Activated CD4-positive, alpha-beta T cell treated with anti-CD3 and anti-CD28 coated beads, Interleukin-2, amount 50 U/mL, for 48 hours (primary cell): ENCODE results near the gene SORBS1.

ENCODE experiments used
- DNase-seq, 2 experiments: peaks; one replicate each; pipeline ENCODE4 v3.0.0-alpha.2; 2020

Gene SORBS1

DNA sequence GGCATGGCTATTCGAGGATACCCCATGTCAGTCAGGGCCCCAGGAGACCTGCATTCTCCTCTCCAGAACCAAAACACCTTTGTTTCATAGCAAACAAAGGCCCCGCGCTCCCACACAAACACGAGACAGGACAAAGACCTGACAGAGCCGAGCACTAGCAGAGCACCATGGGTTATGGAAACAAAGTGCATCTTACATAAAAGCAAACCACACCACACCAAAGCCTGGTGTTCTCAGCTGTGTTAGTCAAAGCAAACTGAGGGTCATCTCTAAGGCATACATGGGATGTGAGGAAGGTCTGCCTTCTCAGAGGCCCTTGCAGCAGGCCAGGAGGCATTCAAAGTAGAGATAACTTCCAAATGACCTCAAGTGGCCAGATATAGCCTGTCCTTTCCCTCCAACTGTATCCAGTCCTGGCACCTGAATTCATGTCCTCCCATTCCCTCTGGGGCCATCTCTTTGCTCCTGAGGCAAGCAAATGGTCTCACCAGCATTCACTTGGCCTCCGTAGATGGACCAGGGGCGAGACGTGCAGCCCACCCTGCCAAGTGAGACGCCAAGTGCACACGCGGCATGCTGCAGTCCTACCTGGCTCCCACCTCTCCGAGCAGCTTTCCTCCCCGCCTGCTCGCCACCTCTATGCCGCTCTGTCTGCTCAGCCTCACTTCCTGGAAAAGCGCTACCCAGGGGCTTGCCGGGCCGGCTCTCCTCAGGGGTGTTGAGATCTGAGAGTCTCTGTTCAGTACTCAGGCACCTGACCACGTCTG, 225.1 kb downstream of the SORBS1 start:
- no peak for DNase-seq

DNA sequence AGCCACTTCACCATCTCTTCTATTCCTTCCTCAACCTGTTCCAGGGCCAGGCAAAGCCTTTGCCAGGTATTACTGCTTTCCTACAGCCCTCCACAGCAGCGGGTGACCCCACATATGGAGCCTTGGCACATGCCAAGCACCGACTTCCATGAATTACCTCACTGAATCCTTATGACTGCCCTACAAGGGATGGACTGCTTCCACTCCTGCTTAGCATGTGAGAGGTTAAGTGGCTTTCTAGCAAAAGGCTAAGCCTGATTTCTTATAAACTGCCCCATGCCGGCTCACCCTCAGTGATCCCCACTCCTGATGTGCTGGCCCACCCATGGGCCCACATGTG, 226.4 kb downstream of the SORBS1 start:
- no peak for DNase-seq

DNA sequence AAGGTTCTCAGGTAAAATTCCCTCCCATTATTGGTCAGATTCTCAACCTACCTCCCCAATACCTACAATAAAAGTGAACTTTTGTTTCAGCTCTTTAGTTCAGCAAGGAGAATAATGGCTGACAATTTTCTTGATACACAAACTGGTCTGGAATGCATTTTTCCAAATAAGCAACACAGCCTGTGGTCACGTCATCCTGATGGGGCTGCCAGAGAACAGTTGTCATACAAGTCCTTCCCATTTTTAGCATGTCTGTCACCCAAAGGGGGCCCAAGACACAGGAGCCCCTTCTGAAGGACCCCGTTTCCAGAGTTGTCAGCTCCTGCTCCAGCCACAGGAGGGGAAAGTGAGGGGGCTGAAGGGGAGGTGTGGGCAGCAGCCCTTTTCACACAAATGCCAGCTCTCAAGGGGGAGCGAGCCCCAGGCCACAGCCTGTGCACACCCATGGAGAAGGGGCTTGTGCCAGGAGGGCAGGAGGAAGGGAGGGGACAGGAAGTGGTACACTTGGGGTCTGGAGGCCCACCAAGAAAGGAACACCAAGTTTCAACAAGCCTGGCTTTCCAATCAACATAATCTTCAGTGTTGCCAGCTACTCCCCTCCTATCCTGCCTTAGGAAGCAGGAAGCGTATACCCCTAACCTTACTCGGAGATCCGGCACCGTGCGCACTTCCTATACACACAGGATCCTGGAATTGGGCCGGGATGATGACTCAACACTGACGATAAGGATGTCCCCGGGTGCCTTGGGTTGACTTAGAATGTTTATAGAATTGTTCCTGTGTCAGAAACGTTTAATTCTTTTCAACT, 227.0 kb downstream of the SORBS1 start:
- DNase-seq: no peak

DNA sequence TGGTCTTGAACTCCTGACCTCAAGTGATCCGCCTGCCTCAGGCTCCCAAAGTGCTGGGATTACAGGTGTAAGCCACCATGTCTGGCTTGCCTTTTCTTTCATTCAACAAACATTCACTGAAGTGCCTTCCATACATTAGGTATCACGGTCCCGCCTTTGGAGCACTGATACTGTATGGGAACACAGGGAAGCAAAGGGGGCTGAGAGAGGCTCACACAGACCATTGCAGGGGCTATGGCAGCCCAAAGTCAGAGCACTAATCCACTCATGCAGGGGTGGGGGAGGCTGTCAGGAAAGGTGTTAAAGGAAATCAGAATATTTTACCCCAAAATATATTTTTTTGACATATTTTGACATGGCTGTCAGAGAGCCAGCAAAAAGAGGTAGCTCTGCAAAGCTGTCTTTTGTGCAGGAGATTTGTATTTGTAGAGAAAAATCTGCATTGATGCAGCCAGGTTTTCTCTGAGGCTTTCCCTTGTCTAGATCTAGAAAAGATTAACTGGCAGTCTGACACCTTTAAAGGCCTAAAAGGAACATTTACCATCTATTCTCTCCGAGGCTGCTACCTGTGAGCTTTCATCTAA, 228.4 kb downstream of the SORBS1 start:
- no peak for DNase-seq

DNA sequence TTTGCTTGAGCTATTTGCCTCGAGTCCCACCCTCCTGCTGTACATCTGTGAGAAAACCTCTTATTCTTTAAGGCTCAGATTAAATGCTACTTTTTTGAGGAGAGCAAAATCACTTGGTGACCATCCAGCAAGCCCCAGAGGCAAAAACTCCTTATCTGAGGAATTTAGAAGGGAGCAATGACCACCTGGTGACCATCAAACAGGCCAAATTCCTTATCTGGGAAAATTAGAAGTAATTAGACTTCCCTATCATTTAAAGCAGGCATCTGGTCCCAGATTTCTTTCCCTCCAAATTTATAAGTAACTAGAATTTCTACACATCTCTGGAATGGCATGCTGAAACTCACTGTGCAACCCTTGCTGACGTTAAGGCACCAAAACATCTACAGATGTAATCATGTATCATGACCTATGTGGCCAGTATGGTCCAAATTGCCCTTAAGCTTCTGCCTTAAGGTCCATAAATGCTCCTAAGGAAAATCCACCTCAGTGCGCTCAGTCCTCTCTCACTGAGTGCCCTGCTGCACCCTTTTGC, 229.5 kb downstream of the SORBS1 start:
- DNase-seq: no peak

DNA sequence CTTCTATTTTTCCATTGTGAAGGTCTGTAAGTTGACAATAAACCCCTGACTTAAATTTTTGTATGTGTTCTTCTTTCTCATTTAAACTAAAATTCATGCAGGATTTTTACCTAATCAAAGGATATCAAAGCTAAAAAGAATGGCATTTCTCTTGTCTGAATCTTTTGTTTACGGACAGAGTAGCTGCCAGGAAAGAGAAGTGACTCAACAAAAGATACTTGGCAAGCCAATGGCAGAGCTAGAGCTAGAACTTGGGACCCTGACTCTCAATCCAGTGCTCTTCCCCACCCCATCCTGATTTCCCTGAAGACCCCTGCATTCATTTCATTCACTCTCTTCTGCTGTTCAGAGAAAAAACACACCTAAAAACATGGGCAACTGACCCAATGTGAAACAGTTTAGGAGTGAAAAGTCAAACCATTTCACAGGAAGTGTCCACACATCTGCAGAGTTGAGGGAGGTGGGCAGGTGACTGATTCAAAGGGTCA, 230.2 kb downstream of the SORBS1 start:
- no peak for DNase-seq

DNA sequence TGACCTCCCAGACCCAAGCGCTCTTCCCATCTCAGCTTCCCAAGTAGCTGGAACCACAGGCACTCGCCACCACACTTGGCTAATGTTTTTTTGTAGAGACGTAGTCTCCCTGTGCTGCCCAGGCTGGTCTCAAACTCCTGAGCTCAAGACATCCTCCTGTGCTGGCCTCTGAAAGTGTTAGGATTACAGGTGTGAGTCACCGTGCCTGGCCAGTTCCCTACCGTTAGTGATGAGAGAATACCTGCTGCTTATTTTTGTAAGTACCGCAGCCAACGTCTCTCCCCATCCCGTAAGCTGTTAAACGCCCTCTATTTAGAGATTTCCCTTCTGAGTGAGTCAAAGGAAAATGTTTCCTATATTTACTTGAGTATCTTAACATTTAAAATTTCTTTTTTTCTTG, 231.9 kb downstream of the SORBS1 start:
- no peak for DNase-seq

DNA sequence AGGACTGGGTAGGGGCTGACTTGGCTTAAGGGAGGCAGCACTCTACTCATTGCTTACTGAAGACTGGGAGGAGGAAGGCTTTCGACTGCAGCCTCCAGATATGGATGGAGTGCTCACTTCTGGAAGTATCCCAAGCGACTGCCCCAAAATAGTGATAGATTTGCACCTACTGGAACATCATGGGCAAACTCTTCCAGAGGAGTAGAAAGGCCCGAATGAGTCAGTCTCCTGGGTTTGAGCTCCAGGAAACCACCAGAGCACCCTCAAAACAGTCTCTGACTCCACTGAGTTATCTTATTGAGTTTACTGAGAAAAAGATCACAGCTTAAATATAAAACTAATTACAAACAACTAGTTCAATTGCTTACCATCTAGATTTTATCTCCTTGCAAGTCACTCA, 233.2 kb downstream of the SORBS1 start:
- no peak for DNase-seq

DNA sequence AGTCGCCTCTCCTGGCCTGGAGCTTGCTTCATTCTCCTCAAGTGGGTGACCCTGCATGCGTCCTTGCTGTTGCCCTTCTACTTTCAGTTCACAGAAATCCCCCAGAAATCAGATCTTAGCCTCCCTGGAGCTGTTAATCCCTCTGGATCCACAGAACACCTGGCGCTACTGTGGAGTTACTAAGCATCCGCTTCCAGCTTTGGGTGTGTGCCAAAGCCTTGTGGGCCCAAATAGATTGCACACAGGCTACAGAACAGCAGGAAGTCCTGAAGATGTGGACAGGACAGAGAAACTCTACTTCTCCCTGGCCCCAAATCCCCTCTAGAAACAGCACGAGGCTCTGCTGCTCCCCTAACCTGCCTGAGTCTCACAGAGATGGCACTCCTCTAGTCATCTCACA, 233.8 kb downstream of the SORBS1 start:
- DNase-seq: no peak

DNA sequence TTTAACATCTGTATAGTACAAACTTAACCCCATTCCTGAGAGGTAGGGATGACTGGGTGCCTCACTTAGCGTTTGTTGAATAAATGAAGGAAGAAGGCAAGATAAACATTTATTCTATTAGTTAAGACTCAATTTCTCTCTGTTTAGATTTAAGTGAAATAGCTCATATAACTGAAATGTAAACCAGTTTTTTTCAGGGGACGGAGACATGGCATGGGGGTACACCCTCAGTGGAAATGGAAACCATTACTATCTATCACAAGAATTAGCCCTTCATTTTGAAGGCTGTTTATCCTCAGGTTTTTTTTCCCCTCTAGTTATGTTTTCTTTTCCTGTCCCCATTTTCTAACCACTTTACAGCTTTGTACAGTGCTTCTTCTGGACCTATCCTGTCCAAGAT, 234.8 kb downstream of the SORBS1 start:
- DNase-seq: no peak

DNA sequence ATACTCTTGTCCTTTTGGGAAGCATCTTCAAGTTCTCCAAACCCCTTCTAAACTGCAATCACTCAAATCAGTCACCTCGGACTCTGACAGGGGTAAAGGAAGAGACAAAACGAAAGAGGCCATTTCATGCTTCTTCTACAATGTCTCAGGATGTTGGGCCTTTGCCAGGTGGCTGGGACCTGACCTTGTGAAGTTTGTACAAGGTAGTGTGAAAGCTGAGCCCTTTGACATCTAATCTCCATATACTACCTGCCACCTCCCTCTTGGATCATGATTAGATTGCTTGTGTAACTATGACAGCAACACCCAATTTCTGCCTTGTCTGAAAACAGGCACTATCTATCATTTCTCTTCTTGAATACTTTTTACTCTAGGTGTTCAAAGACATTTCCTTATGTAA, 235.3 kb downstream of the SORBS1 start:
- DNase-seq: no peak

DNA sequence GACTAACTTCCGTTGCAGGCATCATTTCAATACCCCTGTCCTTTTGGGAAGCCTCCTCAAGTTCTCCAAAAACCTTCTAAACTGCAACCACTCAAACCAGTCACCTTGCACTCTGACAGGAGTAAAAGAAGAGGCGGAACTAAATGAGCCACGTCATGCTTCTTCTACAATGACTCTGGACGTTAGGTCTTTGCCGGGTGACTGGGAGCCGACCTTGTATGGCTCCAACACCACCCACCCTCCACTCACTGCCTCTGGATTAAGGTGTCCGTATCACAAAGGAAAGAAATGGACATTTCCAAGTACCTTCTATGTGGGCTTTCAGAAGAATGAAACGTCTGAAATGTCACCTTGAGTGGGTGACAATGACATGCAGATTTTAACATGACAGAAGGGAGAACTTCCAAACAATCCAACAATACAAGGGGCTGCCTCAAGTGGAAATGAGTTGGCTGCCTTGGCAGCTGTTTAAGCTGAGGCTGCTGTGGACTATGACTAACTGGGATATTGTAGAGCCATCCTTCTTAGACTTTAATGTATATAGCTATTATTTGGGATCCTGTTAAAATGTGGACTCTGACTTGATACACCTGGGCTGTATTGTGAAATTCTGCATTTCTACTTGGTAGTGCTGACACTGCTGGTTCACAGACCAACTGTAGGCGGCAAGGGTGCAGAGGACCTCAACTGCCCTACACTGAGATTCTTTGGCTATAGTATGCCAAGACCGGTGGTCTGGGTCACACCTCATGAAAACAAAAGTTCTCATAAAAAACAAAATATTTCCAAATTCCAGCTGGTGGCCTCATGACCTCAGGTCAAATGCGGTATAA, 236.5 kb downstream of the SORBS1 start:
- no peak for DNase-seq

DNA sequence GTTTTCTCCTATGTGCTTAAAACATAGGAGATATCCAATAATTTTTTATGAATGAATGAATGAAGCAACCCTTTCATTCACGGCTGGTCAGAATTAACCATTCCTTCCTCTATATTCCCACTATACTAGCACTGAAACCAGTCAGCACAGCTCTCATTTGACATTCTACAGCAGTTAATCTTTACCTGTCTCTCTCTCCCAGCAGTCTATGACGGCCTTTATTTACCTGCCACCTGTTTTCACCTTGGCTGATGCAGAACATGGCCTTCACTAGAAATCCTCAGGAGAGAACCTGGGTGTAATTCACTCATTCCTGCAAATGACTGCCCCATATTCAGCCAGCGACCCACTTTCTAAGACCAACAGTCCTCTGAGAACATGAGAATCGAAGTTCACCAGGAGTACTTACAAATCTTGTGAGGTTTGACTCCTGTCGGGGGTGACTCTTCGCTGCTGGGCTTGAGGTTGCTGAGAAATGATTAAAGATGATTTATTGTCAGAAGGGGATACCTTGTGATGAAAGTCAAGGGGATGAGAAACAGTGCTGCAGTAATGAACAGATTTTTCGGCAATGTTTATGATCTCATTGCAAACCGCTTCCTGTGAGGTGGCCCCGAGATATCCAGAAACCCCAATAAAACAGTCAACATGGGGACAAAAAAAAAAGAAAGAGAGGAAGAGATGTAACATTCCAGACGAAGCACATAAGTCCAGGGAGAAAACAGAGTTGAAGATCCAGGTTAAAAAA, 239.4 kb downstream of the SORBS1 start:
- DNase-seq: no peak

DNA sequence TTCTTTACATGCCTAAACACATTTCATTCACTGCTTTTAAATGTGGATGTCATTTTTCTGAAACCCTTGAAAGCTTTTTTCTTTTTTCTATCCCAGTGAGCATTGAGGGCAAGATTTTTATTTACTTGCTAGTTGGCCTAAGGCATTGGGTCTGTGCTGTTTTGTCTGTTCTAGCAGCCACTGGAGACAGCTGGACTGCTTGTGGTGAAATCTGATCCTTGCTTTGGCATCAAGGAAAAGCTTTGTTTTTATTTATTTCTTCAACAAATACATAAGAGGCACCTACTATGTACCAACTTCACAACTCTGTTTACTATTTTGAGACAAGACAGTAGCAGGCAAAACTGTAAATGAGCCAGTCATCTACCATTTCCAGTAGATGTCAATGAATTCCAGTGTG, 241.9 kb downstream of the SORBS1 start:
- DNase-seq: no peak

DNA sequence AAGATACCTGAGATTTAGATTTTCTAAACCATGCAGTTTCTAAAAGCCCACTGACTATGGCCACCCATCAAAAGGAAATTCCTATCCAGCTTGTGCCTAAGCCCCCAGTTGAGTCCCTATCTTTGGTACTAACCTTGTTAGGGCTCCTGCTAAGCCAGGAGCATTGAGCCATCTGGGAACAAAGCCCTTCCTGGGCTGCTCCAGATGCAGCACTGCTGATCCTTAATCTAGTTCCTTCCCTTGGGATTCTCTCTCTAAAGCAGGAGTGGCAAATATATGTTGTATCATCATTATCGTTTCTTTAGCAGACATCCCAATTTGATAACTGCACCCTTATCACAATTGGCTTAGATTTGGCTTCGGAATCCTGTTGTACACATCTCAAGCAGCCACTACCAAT, 245.7 kb downstream of the SORBS1 start:
- DNase-seq: no peak

DNA sequence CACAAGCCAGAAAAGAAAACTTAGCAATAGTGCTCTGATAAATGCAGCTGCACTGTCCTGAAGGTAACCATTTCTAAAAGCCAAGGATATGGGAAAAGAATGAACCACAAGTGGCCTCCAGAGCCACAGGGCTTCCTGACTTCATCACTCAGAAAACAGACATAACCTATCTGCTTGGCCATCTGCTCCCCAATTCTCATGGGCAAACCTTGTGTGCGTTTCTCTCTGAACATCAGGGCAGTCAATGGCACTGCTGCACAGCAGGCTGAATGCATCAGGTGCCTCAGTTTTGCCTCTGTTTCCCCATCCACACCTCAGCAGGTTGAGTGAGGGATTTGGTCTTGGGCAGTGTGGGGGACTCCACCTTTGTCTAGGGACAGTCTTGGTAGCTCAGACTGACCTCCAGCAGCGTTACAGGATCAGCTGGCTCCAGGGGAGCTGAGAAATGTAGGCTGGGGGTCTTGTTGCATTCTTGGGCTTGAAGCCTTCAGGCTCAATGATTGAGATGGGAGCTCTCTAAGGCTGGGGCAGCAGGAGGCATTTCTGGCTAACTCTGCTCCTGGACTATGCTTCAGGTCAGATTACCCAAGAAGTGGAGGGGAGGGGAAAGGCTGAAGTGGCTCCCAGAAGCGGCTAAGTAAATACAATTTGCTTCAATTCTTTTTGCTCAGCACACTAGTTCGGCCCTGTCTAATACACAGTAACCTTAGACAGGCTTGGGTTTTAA, 246.8 kb downstream of the SORBS1 start:
- no peak for DNase-seq

DNA sequence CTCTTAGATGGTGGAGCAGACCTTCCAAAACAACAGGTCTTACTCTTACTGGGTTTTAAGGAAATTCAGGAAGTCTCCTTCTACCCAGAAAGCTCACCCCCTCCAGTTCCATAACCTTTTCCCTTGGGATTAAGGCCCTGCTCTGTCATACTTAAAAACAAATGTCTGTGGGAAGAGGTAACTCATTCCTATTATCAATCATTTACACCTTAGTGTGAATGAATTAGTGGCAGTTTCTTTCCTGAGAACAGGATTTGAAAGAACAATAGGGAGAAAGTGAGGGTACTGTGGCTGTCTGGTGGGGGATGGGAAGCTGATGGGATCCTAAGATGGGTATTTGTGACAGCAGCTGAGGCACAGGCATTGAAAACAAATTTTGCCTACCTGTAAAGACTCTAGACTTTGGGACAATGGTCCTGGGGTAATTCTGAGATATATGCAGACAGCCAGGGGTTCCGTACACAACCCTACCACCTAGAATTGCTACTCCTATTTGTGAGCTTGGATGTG, 248.1 kb downstream of the SORBS1 start:
- DNase-seq: no peak

DNA sequence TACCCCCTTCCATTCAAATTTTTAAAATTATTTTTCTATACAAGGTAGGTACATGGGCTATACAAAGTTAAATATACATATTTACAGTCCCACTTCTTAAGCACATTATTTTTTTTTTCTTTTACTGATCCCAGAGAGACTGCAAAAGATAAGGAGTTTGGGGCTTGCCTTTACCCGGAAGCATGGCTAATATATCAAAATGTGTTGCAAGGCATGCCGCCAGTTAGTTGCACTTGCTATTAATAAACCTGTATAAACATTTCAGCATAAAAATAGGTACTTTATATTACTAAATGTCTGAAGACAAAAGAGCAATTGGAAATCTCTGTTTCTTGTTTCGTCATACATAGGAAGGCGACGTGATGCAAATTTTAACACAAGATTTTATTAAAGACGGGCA, 248.9 kb downstream of the SORBS1 start:
- no peak for DNase-seq

DNA sequence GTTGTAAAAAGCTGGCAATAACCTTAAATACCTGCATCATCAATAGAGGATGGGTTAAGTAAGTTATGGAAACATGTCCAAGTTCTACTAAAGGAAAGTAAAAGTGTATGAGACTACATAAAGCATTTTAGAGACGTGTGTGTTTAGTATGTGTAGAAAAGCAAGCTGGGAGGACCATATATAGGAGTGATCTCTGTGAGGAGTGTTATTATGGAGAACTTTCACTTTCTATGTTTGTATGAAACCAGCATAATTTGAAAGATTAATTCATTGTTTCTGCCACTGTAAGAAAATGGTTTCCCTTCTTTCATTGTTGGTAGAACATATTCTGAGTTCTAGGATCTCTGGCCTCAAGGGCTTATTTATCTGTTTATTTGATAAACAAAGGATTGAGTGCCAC, 251.2 kb downstream of the SORBS1 start:
- no peak for DNase-seq

DNA sequence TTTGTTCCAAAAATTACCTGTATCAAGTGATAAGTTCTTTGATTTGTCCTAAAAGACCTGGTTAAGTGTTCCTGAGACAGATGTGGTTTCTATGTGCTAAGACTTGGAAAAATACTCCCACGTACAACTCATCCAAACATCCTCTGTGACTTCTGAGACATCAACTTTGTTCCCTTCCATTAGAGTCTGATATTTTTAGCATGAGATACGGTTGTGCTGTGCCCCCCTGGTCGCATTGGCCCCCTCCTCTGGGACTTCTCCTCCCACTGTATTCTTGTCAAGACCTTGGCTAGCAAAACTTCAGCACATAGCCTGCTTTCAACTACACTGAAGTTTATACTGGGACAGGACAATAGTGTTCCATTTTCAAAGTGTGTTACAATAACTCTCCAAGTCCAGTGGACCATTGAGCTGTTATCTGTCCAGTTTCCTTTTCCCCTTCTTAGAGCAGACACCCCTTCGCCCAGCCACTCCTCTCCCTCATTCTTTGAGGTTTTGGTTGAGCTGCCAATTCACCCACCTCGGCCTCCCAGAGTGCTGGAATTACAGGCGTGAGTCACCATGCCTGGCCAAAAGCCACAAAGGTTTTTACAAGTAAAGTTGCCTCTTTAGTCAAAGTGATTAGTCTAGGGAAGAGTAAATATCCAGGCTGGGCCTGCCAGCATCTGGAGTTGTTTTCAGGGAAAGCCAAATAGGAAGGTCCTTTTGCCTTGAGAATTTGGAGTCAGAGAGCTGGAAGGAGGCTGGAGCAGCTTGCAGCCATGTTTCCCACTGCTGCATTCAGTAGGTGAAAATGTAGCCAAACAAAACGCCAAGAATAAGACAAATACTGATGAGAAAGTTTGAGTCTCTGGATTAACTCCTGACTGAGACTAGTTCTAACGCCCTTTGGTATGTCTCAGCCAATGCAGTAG, 252.5 kb downstream of the SORBS1 start:
- DNase-seq: peak in 1 of 2 experiments; percentile 13
